K562 (cell line): ENCODE data around the gene ELOVL5. TPM values are rescaled to one million over a fixed set of nuclear protein-coding genes. Genes with fewer than 3 reads are reported as not detected.
A peak's percentile ranks its signal among the peaks of the same experiment; 100 is the strongest.

ENCODE experiments used
- AFF4 ChIP-seq: sonication (generic); formaldehyde crosslinking; IDR thresholded peaks from 2 replicates; pipeline ENCODE4 v1.8.0; 2023; ENCODE audit warnings: mild to moderate bottlenecking, missing genetic modification reagents
- DPF2 ChIP-seq: fragments of 450-650 bp; IDR thresholded peaks from 2 replicates; pipeline ENCODE4 v1.6.1; 2016
- E2F1 ChIP-seq: sonication (generic); formaldehyde crosslinking; IDR thresholded peaks from 2 replicates; pipeline ENCODE4 v1.8.1; 2023; ENCODE audit warnings: mild to moderate bottlenecking, missing genetic modification reagents, moderate library complexity
- GTF2A2 ChIP-seq: IDR thresholded peaks from 2 replicates; pipeline ENCODE4 v1.6.1; 2016; ENCODE audit warnings: mild to moderate bottlenecking, missing genetic modification characterization, missing compliant biosample characterization
- HOXB6 ChIP-seq: fragments of 250-450 bp; sonication (Bioruptor Pico); IDR thresholded peaks from 2 replicates; pipeline ENCODE4 v1.5.1; 2022; ENCODE audit warnings: mild to moderate bottlenecking, borderline replicate concordance
- HSF4 ChIP-seq: fragments of 250-450 bp; sonication (Bioruptor Pico); IDR thresholded peaks from 2 replicates; pipeline ENCODE4 v2.1.2; 2022; ENCODE audit warnings: mild to moderate bottlenecking, moderate library complexity, borderline replicate concordance
- ILF3 ChIP-seq: fragments of 450-650 bp; IDR thresholded peaks from 2 replicates; pipeline ENCODE4 v1.6.1; 2018; ENCODE audit warnings: antibody characterized with exemption, mild to moderate bottlenecking, moderate library complexity, borderline replicate concordance
- MED1 ChIP-seq: sonication (generic); formaldehyde crosslinking; IDR thresholded peaks from 2 replicates; pipeline ENCODE4 v1.8.1; 2023; ENCODE audit warnings: missing genetic modification reagents, borderline replicate concordance
- MYC ChIP-seq, 2 experiments: fragments of 250-450 bp in 1 of 2; sonication (Bioruptor Pico) in 1 of 2; IDR thresholded peaks; 2 replicates each; pipeline versions ENCODE4 v1.5.1 to v1.6.1; 2012 to 2021; ENCODE audit warnings: low read depth in 2 of 2, borderline replicate concordance in 1 of 2, improper control_type of control experiment in 1 of 2, low read length in 1 of 2, mild to moderate bottlenecking in 1 of 2, moderate library complexity in 1 of 2
- RBM22 ChIP-seq: fragments of 200-400 bp; formaldehyde crosslinking; IDR thresholded peaks from 2 replicates; pipeline ENCODE4 v1.6.1; 2018; ENCODE audit warnings: low read length, low read depth; ENCODE audit not compliant: poor library complexity, severe bottlenecking
- RERE ChIP-seq: sonication (generic); formaldehyde crosslinking; IDR thresholded peaks from 2 replicates; pipeline ENCODE4 v1.8.0; 2023; ENCODE audit warnings: missing genetic modification reagents, mild to moderate bottlenecking, borderline replicate concordance
- SMARCA5 ChIP-seq: fragments of 450-650 bp; IDR thresholded peaks from 2 replicates; pipeline ENCODE4 v1.6.1; 2016
- ZNF277 ChIP-seq: fragments of 250-450 bp; sonication (Bioruptor Pico); IDR thresholded peaks from 2 replicates; pipeline ENCODE4 v1.8.0; 2022; ENCODE audit warnings: inconsistent platforms, mild to moderate bottlenecking, moderate library complexity, borderline replicate concordance
- ZNF316 ChIP-seq: fragments of 450-650 bp; IDR thresholded peaks from 2 replicates; pipeline ENCODE4 v1.6.1; 2016
- polyA plus RNA-seq, 8 experiments: library from polyadenylated mRNA; depleted of rRNA in 4 of 8; stranded (reverse) in 5 of 8; unstranded in 3 of 8; fragments of >200 nt; fragmentation: Nextera tagmentation in 2 of 8; fragmentation: Illumina TruSeq in 1 of 8; extraction: Ambion mirVana in 2 of 8; extraction: Trizol in 1 of 8; gene quantifications; 2 replicates each; pipeline versions ENCODE4 v1.2.1 to v1.2.3, GENCODE V29; 2011 to 2014; ENCODE audit warnings: inconsistent platforms in 1 of 8, missing spikeins in 1 of 8
- total RNA-seq, 7 experiments: library from RNA; depleted of rRNA in 6 of 7; stranded (reverse); fragments of >200 nt in 6 of 7; fragmentation: Illumina TruSeq in 2 of 7; extraction: Trizol in 2 of 7; gene quantifications; 2 replicates each; pipeline versions ENCODE4 v1.2.1 to v1.2.3, GENCODE V29; 2011 to 2021; ENCODE audit warnings: low replicate concordance in 1 of 7

ELOVL5 gene
- total and polyA plus RNA-seq, 9 of the 15 experiments (the other 6 are each of a cell fraction or from before 2014, with no cell fraction given), result 70.6 to 245 (median 132) TPM

GRCh38 chr6:53313784-53314400 is 34.9 kb downstream of the ELOVL5 start (continued):
- TF ChIP-seq E2F1 (no peak), RERE (no peak), AFF4 (CRISPR knock-in tag) (no peak), HOXB6 (CRISPR knock-in tag) (no peak), SMARCA5 (no peak), MYC (IDR thresholded peaks at IDR 0.05; ENCODE audit: low read depth, low read length) (0 out of 2 replicates have a peak, but pooled peaks have one; percentile 20), MYC (CRISPR knock-in tag; IDR thresholded peaks at IDR 0.05; ENCODE audit: borderline replicate concordance, low read depth) (no peak), ZNF316 (peak; percentile 71), ZNF277 (CRISPR knock-in tag) (no peak), GTF2A2 (no peak), HSF4 (no peak), ILF3 (no peak), MED1 (CRISPR knock-in tag) (no peak), RBM22 (no peak), DPF2 (peak; percentile 87)
